ENCODE results near the gene USP31.

Gene USP31

DNA sequence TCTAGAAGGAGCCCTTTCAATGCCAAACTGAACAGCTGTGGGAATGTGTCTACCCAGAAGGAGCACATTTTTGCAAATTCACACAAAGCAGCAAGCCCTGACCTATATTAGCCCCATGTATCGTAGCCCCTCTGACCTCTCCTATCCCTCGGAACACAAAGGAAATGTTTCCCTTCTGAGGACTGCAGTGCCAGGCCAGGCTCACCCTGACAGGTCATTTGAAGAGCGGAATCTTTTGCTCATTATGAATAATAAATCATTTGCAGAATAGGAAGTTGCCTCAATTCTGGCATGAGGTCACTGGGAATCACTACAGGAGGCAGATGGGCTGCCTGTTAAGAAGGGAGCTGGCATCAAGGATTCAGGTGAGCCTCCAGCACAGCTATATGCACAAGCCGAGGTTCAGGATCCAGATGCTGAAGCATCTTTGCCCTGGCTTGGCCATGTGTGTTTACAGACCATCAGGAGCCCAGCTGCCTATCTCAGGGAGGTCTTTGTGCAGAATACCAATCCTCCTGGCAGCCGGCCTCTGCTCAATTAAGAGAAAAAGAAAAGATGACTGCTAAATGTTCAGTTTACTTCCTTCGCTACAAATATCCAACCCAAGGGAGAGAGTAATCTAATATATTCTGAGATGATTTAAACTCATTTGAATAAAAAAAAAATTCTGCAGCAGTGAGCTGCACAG lies 119.4 kb downstream of the USP31 start:
- H3K27me3 ChIP-seq (replicated peaks; ENCODE audit: control insufficient read depth, insufficient read depth, low read length): peaks cover 4% of the 10 kb centered on the region
- H3K4me1 ChIP-seq (ENCODE audit: control insufficient read depth, insufficient read depth, low read length): no peaks in the 10 kb centered on the region
- H3K9ac ChIP-seq (ENCODE audit: low read length): no peak overlapping the region
- H3K9me3 ChIP-seq (ENCODE audit: control insufficient read depth, low read length): peaks cover 10% of the 10 kb centered on the region
- H3K4me3 ChIP-seq (ENCODE audit: low read length): no peak overlapping the region
- DNase-seq (ENCODE audit: low read depth): no peak
- H3K36me3 ChIP-seq (ENCODE audit: control insufficient read depth, insufficient read depth, low read length, severe bottlenecking): no peaks in the 10 kb centered on the region

GRCh38 chr16:23027386-23027785 lies 121.9 kb downstream of the USP31 start:
- DNase-seq (ENCODE audit: low read depth): no peak
- H3K4me1 ChIP-seq (ENCODE audit: control insufficient read depth, insufficient read depth, low read length): no peaks in the 10 kb centered on the region
- H3K36me3 ChIP-seq (ENCODE audit: control insufficient read depth, insufficient read depth, low read length, severe bottlenecking): no peaks in the 10 kb centered on the region
- peaks cover 4% of the 10 kb centered on the region for H3K27me3 ChIP-seq (replicated peaks; ENCODE audit: control insufficient read depth, insufficient read depth, low read length)
- no peaks in the 10 kb centered on the region for H3K9me3 ChIP-seq (ENCODE audit: control insufficient read depth, low read length)
- H3K9ac ChIP-seq (ENCODE audit: low read length): no peak overlapping the region
- no peak overlapping the region for H3K4me3 ChIP-seq (ENCODE audit: low read length)

- Histone ChIP-seq H3K4me3 (ENCODE audit: low read length) (no peak overlapping the region), H3K27me3 (replicated peaks; ENCODE audit: control insufficient read depth, insufficient read depth, low read length) (peaks cover 4% of the 10 kb centered on the region), H3K9me3 (ENCODE audit: control insufficient read depth, low read length) (no peaks in the 10 kb centered on the region), H3K4me1 (ENCODE audit: control insufficient read depth, insufficient read depth, low read length) (no peaks in the 10 kb centered on the region), H3K36me3 (ENCODE audit: control insufficient read depth, insufficient read depth, low read length, severe bottlenecking) (no peaks in the 10 kb centered on the region), H3K9ac (ENCODE audit: low read length) (no peak overlapping the region)
- peak; percentile 40 for DNase-seq (ENCODE audit: low read depth)
Measured at GRCh38 chr16:23026784-23027362, 122.4 kb downstream of the USP31 start.

GRCh38 chr16:23025692-23026307 lies 123.5 kb downstream of the USP31 start:
- Histone ChIP-seq H3K4me3 (ENCODE audit: low read length) (no peak overlapping the region), H3K9me3 (ENCODE audit: control insufficient read depth, low read length) (no peaks in the 10 kb centered on the region), H3K27me3 (replicated peaks; ENCODE audit: control insufficient read depth, insufficient read depth, low read length) (peaks cover 4% of the 10 kb centered on the region), H3K36me3 (ENCODE audit: control insufficient read depth, insufficient read depth, low read length, severe bottlenecking) (no peaks in the 10 kb centered on the region), H3K4me1 (ENCODE audit: control insufficient read depth, insufficient read depth, low read length) (no peaks in the 10 kb centered on the region), H3K9ac (ENCODE audit: low read length) (no peak overlapping the region)
- DNase-seq (ENCODE audit: low read depth): peak; percentile 58

- Histone ChIP-seq H3K4me3 (ENCODE audit: low read length) (no peak overlapping the region), H3K27me3 (replicated peaks; ENCODE audit: control insufficient read depth, insufficient read depth, low read length) (no peaks in the 10 kb centered on the region), H3K36me3 (ENCODE audit: control insufficient read depth, insufficient read depth, low read length, severe bottlenecking) (no peaks in the 10 kb centered on the region), H3K9me3 (ENCODE audit: control insufficient read depth, low read length) (no peaks in the 10 kb centered on the region), H3K9ac (ENCODE audit: low read length) (no peak overlapping the region), H3K4me1 (ENCODE audit: control insufficient read depth, insufficient read depth, low read length) (no peaks in the 10 kb centered on the region)
- DNase-seq (ENCODE audit: low read depth): no peak
Measured at GRCh38 chr16:23024044-23024443, 125.2 kb downstream of the USP31 start.

- H3K9me3 ChIP-seq (ENCODE audit: control insufficient read depth, low read length): no peaks in the 10 kb centered on the region
Measured at GRCh38 chr16:23020084-23020483, 129.2 kb downstream of the USP31 start.

GRCh38 chr16:23016368-23016767 lies 132.9 kb downstream of the USP31 start:
- DNase-seq (ENCODE audit: low read depth): no peak
- H3K4me1 ChIP-seq (ENCODE audit: control insufficient read depth, insufficient read depth, low read length): no peaks in the 10 kb centered on the region
- peaks cover 13% of the 10 kb centered on the region for H3K27me3 ChIP-seq (replicated peaks; ENCODE audit: control insufficient read depth, insufficient read depth, low read length)
- no peak overlapping the region for H3K4me3 ChIP-seq (ENCODE audit: low read length)
- no peaks in the 10 kb centered on the region for H3K36me3 ChIP-seq (ENCODE audit: control insufficient read depth, insufficient read depth, low read length, severe bottlenecking)
- no peaks in the 10 kb centered on the region for H3K9me3 ChIP-seq (ENCODE audit: control insufficient read depth, low read length)
- H3K9ac ChIP-seq (ENCODE audit: low read length): no peak overlapping the region

More at GRCh38 chr16:23020084-23020483, 129.2 kb downstream of the USP31 start:
- Histone ChIP-seq H3K9ac (ENCODE audit: low read length) (no peak overlapping the region), H3K27me3 (replicated peaks; ENCODE audit: control insufficient read depth, insufficient read depth, low read length) (peaks cover 13% of the 10 kb centered on the region), H3K36me3 (ENCODE audit: control insufficient read depth, insufficient read depth, low read length, severe bottlenecking) (no peaks in the 10 kb centered on the region), H3K4me3 (ENCODE audit: low read length) (no peak overlapping the region), H3K4me1 (ENCODE audit: control insufficient read depth, insufficient read depth, low read length) (no peaks in the 10 kb centered on the region)
- DNase-seq (ENCODE audit: low read depth): no peak

- no peaks in the 10 kb centered on the region for H3K36me3 ChIP-seq (ENCODE audit: control insufficient read depth, insufficient read depth, low read length, severe bottlenecking)
- H3K9ac ChIP-seq (ENCODE audit: low read length): no peak overlapping the region
- DNase-seq (ENCODE audit: low read depth): no peak
- H3K4me1 ChIP-seq (ENCODE audit: control insufficient read depth, insufficient read depth, low read length): no peaks in the 10 kb centered on the region
- peaks cover 13% of the 10 kb centered on the region for H3K27me3 ChIP-seq (replicated peaks; ENCODE audit: control insufficient read depth, insufficient read depth, low read length)
- H3K4me3 ChIP-seq (ENCODE audit: low read length): no peak overlapping the region
- no peaks in the 10 kb centered on the region for H3K9me3 ChIP-seq (ENCODE audit: control insufficient read depth, low read length)
Measured at GRCh38 chr16:23015580-23015979, 133.7 kb downstream of the USP31 start.

- H3K9ac ChIP-seq (ENCODE audit: low read length): no peak overlapping the region
- no peak for DNase-seq (ENCODE audit: low read depth)
- no peaks in the 10 kb centered on the region for H3K9me3 ChIP-seq (ENCODE audit: control insufficient read depth, low read length)
- H3K4me3 ChIP-seq (ENCODE audit: low read length): no peak overlapping the region
- peaks cover 13% of the 10 kb centered on the region for H3K27me3 ChIP-seq (replicated peaks; ENCODE audit: control insufficient read depth, insufficient read depth, low read length)
- no peaks in the 10 kb centered on the region for H3K4me1 ChIP-seq (ENCODE audit: control insufficient read depth, insufficient read depth, low read length)
- H3K36me3 ChIP-seq (ENCODE audit: control insufficient read depth, insufficient read depth, low read length, severe bottlenecking): no peaks in the 10 kb centered on the region
Measured at GRCh38 chr16:23014592-23014991, 134.7 kb downstream of the USP31 start.

All from adipocyte (in vitro differentiated cells).